ENCODE results near the gene FMN2. TPM values are rescaled to one million over a fixed set of nuclear protein-coding genes. Genes with fewer than 3 reads are reported as not detected.

The FMN2 gene
- total RNA-seq, 4 donors from 2014 or later, result 3.6 to 35.5 (median 5.6) TPM

DNA sequence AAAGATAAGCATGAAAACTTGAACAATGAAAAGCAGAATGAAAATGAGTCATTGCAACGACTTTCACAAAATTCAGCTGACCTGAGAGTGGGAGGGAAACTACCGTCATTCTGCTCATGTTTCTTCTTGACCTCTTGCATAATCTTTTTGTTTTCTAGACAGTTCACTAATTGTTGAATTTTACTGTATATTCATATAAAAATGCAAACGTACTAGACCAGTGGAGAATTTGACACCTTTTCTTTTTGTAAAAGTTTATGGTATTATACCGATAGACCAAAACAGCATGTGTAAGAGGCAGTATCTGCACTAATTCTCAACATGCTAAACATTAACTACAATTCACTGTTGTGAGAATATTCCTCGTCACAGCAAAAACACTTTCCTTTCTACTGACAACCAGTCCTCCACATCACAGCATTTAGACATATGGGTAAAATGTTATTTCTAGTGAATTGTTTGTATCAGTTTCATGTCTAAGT is 382.5 kb downstream of the FMN2 start:
- no peaks in the 10 kb centered on the region for H3K9me3 ChIP-seq
- DNase-seq, result no peak
- intact Hi-C loops (cut with DNase I; ENCODE audit: low total_unique reads) (no loop called here), in situ Hi-C loops (cut with MboI; ENCODE audit: low pct_ligation_motif_present in 1 of 4, low pct_unique_long_range_greater_than_20kb in 1 of 4, low sequenced_read_pairs in 3 of 4) (no loop called here)
- no peak for TF ChIP-seq POLR2A (IDR thresholded peaks at IDR 0.05)
- no peak for TF ChIP-seq POLR2AphosphoS5 (IDR thresholded peaks at IDR 0.05)
- TF ChIP-seq, protein P1, sequence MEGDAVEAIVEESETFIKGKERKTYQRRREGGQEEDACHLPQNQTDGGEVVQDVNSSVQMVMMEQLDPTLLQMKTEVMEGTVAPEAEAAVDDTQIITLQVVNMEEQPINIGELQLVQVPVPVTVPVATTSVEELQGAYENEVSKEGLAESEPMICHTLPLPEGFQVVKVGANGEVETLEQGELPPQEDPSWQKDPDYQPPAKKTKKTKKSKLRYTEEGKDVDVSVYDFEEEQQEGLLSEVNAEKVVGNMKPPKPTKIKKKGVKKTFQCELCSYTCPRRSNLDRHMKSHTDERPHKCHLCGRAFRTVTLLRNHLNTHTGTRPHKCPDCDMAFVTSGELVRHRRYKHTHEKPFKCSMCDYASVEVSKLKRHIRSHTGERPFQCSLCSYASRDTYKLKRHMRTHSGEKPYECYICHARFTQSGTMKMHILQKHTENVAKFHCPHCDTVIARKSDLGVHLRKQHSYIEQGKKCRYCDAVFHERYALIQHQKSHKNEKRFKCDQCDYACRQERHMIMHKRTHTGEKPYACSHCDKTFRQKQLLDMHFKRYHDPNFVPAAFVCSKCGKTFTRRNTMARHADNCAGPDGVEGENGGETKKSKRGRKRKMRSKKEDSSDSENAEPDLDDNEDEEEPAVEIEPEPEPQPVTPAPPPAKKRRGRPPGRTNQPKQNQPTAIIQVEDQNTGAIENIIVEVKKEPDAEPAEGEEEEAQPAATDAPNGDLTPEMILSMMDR (IDR thresholded peaks at IDR 0.05), result no peak
- TF ChIP-seq EP300 (IDR thresholded peaks at IDR 0.05; ENCODE audit: low read depth), result no peak
- H3K27me3 ChIP-seq, result no peaks in the 10 kb centered on the region
- no peaks in the 10 kb centered on the region for H3K36me3 ChIP-seq
- no peak overlapping the region for H3K4me3 ChIP-seq
- no peaks in the 10 kb centered on the region for H3K4me1 ChIP-seq
- 66 to 69% methylated on average over 5 of the region's 5 CpGs for WGBS, 2 donors (ENCODE audit: low coverage in 1 of 2)
- no peak overlapping the region for H3K27ac ChIP-seq

DNA sequence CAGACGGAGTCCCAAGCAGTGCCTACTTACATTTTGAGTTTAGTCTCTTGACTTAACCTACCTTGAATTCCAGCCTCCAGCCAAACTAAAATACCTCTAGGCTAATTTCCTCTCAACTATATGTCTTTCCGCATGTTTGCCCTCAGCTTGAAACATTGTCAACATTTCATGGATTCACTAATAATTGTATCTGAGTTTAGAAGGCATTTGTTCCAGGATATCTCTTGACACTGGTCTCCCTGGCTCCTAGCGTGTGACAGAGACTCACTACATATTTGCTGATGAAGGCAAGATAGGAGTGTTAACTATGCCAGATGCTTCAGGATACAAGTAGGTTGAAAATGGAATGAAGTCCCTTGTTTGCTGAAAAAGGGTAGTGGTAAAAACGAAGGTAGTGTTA is 384.1 kb downstream of the FMN2 start:
- Histone ChIP-seq H3K36me3 (no peaks in the 10 kb centered on the region), H3K4me1 (no peaks in the 10 kb centered on the region), H3K4me3 (no peak overlapping the region), H3K27ac (no peak overlapping the region), H3K27me3 (no peaks in the 10 kb centered on the region), H3K9me3 (no peaks in the 10 kb centered on the region)
- TF ChIP-seq EP300 (IDR thresholded peaks at IDR 0.05; ENCODE audit: low read depth) (no peak), POLR2A (IDR thresholded peaks at IDR 0.05) (no peak), POLR2AphosphoS5 (IDR thresholded peaks at IDR 0.05) (no peak)
- TF ChIP-seq, protein P1 (IDR thresholded peaks at IDR 0.05), result no peak
- DNase-seq, result no peak
- WGBS, 2 donors (ENCODE audit: low coverage in 1 of 2), result 83 to 100% methylated on average over 2 to 4 of the region's 4 CpGs
- intact Hi-C loops (cut with DNase I; ENCODE audit: low total_unique reads), result no loop called here
- in situ Hi-C loops (cut with MboI; ENCODE audit: low pct_ligation_motif_present in 1 of 4, low pct_unique_long_range_greater_than_20kb in 1 of 4, low sequenced_read_pairs in 3 of 4), result no loop called here

DNA sequence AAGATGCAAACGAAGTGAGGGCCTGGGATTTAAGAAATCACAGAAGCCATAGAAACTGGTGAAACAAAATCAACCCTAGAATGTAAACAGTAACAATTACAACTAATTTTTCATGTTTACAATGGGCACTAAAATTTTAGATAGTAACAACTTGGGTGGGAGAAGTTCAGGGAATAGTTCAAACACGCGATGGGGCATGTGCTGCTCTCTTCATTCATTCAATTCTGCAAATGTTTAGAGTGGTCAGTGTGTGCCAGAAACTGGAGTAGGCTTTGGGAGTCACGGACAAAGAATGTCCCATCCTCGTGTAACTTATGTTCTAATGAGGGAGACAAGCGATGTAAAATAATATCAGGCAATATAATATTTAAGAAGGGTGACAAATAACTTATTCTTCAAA is 386.9 kb downstream of the FMN2 start:
- no peak for DNase-seq
- Histone ChIP-seq H3K36me3 (no peaks in the 10 kb centered on the region), H3K27me3 (no peaks in the 10 kb centered on the region), H3K4me1 (no peaks in the 10 kb centered on the region), H3K27ac (no peak overlapping the region), H3K4me3 (no peak overlapping the region), H3K9me3 (no peaks in the 10 kb centered on the region)
- in situ Hi-C loops (cut with MboI; ENCODE audit: low pct_ligation_motif_present in 1 of 4, low pct_unique_long_range_greater_than_20kb in 1 of 4, low sequenced_read_pairs in 3 of 4), result no loop called here
- TF ChIP-seq POLR2A (IDR thresholded peaks at IDR 0.05) (no peak), POLR2AphosphoS5 (IDR thresholded peaks at IDR 0.05) (no peak), EP300 (IDR thresholded peaks at IDR 0.05; ENCODE audit: low read depth) (no peak)
- TF ChIP-seq, protein P1 (IDR thresholded peaks at IDR 0.05), result no peak
- intact Hi-C loops (cut with DNase I; ENCODE audit: low total_unique reads), result no loop called here
- 62 to 80% methylated on average over 6 of the region's 6 CpGs for WGBS, 2 donors (ENCODE audit: low coverage in 1 of 2)

DNA sequence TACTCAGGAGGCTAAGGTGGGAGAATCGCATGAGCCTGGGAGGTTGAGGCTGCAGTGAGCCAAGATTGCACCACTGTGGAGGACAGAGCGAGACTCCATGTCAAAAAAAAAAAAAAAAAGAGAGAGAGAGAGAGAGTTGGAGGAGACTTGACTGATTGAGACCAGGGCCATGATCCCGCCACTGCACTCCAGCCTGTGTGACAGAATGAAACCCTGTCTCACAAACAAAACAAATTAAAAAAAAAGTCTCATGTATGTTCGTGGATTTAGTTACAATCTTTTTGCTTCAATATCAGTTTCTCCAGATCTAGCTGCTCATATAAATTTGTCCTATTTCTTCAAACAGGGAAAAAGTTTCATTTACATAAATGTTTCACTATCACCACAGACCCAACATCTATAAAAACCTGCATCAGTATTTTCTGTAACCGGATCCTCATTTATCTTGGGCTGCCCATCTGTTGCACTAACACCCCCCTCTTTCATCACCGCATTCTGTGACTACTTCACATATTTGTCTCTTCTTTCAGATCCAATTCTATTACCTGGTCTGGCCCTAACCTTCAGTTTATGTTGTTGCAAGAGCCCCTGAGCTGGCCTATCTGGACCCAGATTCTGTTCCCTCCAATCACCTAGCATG is 393.2 kb downstream of the FMN2 start:
- no peak for DNase-seq
- no peak overlapping the region for H3K27ac ChIP-seq
- intact Hi-C loops (cut with DNase I; ENCODE audit: low total_unique reads) (no loop called here), in situ Hi-C loops (cut with MboI; ENCODE audit: low pct_ligation_motif_present in 1 of 4, low pct_unique_long_range_greater_than_20kb in 1 of 4, low sequenced_read_pairs in 3 of 4) (no loop called here)
- 90 to 95% methylated on average over 4 to 6 of the region's 6 CpGs for WGBS, 2 donors (ENCODE audit: low coverage in 1 of 2)
- no peaks in the 10 kb centered on the region for H3K36me3 ChIP-seq
- H3K9me3 ChIP-seq, result no peaks in the 10 kb centered on the region
- no peaks in the 10 kb centered on the region for H3K4me1 ChIP-seq
- TF ChIP-seq POLR2A (IDR thresholded peaks at IDR 0.05) (no peak), EP300 (IDR thresholded peaks at IDR 0.05; ENCODE audit: low read depth) (no peak), POLR2AphosphoS5 (IDR thresholded peaks at IDR 0.05) (no peak)
- TF ChIP-seq, protein P1 (IDR thresholded peaks at IDR 0.05), result no peak
- no peaks in the 10 kb centered on the region for H3K27me3 ChIP-seq
- no peak overlapping the region for H3K4me3 ChIP-seq
